ENCODE results near the gene SEMA4F.
"Not testable (repeated sequence)": the region's sequence is repeated elsewhere in the genome, so short reads cannot be mapped to it uniquely, and the experiment has no call there.

The SEMA4F gene, protein sequence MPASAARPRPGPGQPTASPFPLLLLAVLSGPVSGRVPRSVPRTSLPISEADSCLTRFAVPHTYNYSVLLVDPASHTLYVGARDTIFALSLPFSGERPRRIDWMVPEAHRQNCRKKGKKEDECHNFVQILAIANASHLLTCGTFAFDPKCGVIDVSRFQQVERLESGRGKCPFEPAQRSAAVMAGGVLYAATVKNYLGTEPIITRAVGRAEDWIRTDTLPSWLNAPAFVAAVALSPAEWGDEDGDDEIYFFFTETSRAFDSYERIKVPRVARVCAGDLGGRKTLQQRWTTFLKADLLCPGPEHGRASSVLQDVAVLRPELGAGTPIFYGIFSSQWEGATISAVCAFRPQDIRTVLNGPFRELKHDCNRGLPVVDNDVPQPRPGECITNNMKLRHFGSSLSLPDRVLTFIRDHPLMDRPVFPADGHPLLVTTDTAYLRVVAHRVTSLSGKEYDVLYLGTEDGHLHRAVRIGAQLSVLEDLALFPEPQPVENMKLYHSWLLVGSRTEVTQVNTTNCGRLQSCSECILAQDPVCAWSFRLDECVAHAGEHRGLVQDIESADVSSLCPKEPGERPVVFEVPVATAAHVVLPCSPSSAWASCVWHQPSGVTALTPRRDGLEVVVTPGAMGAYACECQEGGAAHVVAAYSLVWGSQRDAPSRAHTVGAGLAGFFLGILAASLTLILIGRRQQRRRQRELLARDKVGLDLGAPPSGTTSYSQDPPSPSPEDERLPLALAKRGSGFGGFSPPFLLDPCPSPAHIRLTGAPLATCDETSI

GRCh38 chr2:74653985-74654882, at the start of gene SEMA4F:
SEMA4F (plus strand) TSS chr2:74654247; CDS start chr2:74654377, 130 bp downstream.
- DNase-seq, result peak; percentile 94 to 97

DNA sequence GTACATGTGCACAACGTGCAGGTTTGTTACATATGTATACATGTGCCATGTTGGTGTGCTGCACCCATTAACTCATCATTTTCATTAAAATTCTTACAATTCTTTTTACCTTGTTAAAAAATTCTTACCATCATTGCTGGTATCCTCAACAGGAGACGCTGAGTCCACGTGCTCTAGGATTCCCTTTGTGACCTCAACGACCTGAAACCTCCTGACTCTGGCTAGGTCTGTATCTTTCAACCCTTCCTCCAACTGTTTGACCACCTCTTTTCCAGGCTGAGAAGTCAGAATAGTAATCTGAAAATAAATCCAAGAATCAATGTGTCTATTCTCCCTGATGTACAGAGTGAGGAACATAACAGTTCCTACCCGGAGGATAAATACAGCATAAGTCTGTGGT, 47.1 kb upstream of the SEMA4F start:
- no peak for DNase-seq

DNA sequence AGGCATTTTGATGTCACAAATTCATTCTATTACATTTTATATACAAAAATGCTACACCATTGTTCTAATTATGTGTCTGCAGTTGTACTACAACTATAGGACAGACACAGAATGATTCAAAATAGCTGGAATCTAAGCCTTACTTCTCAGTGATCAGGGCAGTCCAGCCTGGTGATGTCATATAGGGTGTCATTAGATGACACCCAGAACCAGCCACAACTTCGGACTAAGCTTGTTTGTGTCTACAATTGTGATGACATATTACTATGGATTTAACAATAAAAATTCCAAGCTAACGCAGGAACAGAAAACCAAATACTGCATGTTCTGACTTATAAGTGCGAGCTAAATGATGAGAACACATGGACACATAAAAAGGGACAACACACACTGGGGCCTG, 36.9 kb upstream of the SEMA4F start:
- DNase-seq, result no peak

GRCh38 chr2:74618410-74619083, 35.5 kb upstream of the SEMA4F start:
- no peak for DNase-seq

DNA sequence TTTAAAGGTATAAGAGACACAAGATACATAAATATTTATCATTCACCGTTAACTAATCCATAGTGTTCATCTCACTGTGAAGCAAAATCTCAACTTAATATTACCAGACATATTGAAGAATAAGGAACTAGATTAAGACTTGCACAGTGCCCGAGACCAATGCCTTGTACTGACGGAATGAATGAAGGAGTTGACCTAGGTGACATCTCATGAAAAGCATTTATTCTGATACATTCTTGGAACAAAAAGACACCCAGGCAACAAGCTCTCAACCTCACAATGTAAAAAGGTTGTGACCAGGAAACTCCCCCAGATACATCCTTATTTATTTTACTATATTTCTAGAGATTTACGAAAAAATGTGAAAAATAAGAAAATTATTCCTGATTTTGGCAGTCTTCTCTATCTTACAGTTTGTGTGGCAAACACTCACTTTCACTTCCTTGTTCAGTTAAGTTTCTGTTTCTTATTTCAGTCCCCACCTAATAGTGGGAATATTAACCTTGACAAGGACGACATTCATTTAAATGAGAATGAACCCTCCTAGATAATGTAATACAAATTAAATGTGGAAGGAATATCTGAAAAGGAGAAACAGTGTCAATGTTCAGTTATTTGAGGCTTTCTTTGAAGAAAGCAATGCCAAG, 34.3 kb upstream of the SEMA4F start:
- no peak for DNase-seq

DNA sequence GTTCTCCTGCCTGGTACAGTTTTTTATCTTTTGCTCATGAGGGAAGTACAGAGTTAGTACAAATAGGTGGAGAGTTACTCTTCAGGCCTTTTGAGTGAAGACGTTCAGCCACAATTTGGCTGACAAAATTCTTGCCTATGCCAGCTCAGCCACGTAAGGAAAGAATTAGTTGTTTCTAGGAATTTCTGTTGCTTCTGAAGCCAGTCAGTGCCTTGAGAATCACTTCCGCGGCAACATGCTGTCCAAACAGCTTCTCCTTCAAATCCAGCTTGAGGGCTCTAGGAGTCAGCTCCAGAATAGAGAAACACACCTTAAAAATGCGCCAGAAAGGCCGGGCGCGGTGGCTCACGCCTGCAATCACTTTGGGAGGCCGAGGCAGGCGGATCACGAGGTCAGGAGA, 33.4 kb upstream of the SEMA4F start:
- DNase-seq, result no peak

DNA sequence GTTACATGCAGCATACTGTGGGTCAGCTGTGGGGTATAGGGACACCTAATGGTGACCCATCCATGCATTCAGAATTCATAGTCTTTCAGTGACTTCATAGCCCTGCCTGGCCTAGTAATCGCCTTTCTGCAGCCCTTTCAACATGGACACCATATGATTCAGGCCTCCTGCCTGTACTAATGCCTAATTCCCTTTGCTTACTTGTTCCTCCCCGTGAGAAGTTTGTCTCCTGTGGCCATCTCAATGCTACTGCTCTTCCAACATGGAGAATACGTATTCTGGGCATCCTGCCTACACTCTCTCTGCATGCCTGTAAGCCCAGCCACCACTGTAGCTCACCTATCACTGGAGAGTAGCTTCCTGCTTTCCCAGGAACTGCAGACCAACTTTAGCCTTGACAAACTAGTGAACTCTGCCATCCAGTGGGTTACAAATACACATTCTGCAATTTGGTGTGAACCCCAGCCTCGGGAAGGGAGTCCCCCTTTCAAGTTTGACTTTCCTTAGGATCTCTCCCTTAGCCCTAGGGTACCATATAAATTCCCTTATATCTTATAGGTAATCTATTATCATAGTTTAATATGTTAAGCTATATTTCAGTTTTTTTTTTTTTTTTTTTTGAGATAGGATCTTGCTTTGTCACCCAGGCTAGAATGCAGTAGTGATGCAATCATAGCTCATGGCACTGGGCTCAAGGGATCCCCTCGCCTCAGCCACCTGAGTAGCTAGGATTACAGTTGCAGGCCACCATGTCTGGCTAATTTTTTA, 28.2 kb upstream of the SEMA4F start:
- no peak for DNase-seq

DNA sequence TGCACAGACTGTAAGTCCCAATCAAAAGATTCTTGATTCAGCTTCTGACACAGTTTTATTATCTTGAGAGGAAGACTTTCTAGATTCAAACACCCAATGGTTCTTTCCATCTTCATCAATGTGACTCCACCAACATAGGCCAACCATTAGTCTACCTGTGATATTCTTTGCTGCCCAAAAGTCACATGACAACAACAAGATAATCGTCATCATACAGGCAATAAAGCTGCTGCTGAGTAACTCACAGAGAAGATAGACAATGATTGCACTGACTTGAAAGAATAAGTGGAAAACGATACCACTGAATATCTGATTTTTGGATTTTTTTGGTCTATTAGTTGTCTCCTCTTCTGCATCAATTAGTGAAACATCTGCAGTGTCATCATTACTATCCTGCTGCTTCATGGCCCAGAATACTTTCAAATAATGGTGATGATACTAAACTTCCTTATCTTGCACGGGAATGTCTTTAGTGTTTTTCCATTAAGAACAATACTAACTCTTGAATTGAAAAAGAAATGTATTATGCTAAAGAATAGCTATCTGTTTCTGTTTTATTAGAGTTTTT, 25.4 kb upstream of the SEMA4F start:
- DNase-seq, result no peak

GRCh38 chr2:74630454-74630853, 23.6 kb upstream of the SEMA4F start:
- not testable (repeated sequence) for DNase-seq

DNA sequence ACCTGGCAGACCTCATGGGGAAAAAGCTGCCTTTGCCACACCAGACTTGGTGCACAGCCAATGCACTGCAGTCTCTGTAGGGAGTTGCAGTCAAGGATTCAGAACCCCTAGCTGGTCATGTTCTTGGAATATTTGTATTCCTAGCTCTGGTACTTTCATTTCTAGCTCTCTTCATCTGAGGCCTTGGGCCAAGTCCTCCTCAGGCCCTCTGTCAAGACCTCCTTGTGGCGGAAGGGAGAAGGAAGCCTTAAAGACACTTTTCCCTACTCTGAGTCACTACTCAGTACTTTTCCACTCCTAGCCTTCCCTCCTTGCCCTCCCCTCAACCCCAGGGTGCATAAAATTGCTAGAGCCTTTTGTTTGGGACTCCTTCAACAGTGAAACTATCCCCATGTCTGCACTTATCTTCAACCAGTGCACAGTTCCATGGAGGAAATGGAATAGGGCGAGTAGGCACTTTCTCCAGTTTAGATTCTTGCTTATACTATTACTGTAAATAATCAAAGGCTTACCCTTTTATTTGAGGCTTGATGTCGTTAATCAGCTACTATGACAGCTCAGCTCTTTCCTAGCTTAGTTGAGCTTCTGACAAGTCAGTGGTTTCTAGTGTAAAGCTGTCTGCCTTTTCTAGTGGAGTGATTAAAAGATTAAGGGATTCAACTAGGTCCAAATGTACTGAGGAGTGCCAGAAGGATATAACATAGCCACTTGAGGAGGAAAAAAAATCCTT, 21.7 kb upstream of the SEMA4F start:
- DNase-seq, result no peak

DNA sequence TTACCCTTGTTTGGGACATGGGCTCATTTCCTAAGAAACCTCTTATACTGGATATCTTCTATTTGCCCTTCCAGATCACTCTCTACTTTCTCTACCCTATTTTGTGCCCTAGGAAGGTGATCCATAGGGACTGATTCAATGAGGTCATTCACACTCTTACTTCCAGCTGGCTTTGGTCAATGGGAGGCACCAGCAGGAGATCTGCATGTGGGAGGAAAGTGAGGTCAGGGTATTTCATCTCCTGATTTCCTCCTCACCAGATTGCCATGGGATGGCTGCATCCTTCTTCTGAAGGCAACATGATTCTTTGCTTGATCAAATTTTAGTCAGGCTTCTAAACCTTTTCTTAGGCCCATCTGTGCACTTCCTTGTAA, 21.1 kb upstream of the SEMA4F start:
- no peak for DNase-seq

DNA sequence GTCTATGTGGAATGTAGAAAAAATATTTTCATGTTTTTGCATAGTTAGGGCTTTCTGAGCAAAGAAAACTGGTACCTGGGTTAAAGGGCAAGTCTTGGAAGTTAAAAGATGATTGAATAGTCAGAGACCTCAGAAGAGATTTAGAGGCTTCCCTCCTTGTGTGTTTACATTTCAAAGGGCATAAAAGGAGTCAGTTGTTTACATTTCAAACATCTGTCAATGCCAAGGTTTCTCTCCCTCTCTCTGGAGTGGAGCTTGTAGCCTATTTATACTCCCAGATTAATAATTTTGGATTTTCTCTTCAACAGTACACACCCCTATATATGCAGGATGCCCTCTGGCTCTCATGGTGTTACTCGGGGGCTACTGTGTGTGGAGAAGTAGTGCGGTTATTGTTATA, 14.5 kb upstream of the SEMA4F start:
- no peak for DNase-seq

- DNase-seq, result no peak
Observed at GRCh38 chr2:74645344-74645743, 8.7 kb upstream of the SEMA4F start.

GRCh38 chr2:74646201-74646600, 7.8 kb upstream of the SEMA4F start:
- DNase-seq, result no peak

DNA sequence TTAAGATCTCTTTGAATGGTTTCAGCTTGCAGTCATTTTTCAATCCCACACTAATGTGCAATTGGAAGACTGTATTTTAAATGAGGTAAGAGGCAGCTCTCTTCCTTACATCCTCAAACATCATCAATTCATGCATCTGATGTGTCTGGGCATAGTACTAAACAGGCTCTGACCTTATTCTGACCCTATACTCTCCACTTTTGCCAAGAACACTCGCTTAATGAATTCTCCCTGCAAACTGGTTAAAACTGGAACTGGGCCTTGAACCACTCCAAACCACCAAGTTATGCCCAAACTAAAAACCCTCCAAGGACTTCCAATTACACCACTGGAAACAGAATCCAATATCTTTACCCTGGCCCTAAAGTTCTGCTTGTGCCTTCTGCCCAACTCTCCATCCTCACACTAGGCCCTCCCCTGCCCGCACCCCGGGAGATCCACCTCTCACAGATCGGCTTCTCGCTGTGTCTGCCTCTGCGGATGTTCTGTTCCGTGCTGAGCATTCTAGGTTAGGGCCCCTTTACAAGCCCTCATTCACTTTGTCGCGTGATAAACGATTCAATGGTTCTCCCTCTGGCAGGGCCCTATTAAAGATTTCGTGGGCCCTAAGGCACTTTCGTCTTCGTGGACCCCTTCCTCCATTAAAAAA, 7.1 kb upstream of the SEMA4F start:
- no peak for DNase-seq

GRCh38 chr2:74648009-74648443, 6.0 kb upstream of the SEMA4F start, which contains the start of gene M1AP:
M1AP (minus strand) TSS chr2:74648330; CDS start chr2:74640275, 8,055 bp downstream.
- no peak for DNase-seq

- no peak for DNase-seq
Observed at GRCh38 chr2:74653589-74653984, 460 bp upstream of the SEMA4F start.

DNA sequence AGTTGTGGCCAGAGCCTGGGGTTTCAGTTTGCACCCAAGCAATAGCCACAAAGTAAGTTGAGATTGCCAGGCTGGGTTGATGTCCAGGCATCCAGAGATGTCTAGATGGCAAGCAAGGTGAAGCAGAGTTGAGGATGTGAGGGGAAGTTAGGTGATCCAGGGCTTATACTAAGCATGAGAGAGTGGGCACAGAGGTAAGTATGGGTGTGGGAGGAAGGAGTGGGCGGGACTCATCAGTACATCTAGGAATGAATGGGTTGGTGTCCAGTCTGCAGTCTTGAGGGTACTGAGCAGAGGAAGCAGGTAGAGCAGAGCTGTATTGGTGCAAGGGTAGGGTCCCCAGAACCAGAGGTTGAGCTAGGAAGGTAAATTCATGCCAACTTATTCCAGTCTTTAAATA, 1.5 kb downstream of the SEMA4F start:
- DNase-seq, result no peak

GRCh38 chr2:74658516-74658915, 4.5 kb downstream of the SEMA4F start:
- DNase-seq, result no peak

DNA sequence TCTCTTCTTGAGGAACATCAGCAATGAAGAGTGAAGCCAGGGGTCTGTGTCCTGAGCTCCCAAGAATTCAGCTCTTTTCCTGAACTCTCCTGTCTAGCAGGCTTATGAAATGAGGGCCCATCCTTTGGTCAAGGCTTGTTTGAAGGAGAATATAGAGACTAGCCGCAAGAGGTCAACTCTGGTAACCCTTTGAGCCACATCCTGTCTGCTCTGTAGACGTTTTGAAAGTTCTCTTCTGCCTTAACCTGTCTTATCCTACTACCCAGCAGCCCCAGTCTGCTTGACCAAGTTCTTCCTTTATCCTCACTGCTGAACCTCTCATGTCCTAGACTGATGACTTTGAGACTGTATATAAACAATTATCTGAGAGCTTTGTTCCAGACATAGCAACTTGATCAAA, 5.4 kb downstream of the SEMA4F start:
- DNase-seq, result no peak
